ENCODE data around the gene NLRP7.

- TF ChIP-seq POLR2A (IDR thresholded peaks at IDR 0.05; ENCODE audit: low read length) (no peak), CHD4 (IDR thresholded peaks at IDR 0.05; ENCODE audit: borderline replicate concordance) (no peak), ELK1 (IDR thresholded peaks at IDR 0.05; ENCODE audit: low read depth, low read length) (no peak)
These were observed 22.3 kb upstream of the NLRP7 start for GRCh38 chr19:54969647-54970046.

Data from A549 (cell line).